Neural cell (in vitro differentiated cells): ENCODE results near the gene ZNF334. TPM values are rescaled to one million over a fixed set of nuclear protein-coding genes. Genes with fewer than 3 reads are reported as not detected.

Experiments used
- H2AFZ ChIP-seq: fragments of 200-600, 300-800 bp; sonication (generic), shearing (Covaris generic); 2 replicates; pipeline ENCODE4 v1.6.0; 2014; ENCODE audit warnings: low read depth, mild to moderate bottlenecking, antibody characterized with exemption, low read length, moderate library complexity
- H3F3A ChIP-seq: fragments of 200-600 bp; shearing (Covaris generic); 2 replicates; pipeline ENCODE4 v1.6.1; 2016; ENCODE audit warnings: mild to moderate bottlenecking, moderate library complexity, mixed read lengths, antibody characterized with exemption, low read length; ENCODE audit not compliant: insufficient read depth, poor library complexity, severe bottlenecking
- H3K27ac ChIP-seq: fragments of 200-600, 300-800 bp; sonication (generic), shearing (Covaris generic); 2 replicates; pipeline ENCODE4 v1.5.1; 2014; ENCODE audit warnings: mild to moderate bottlenecking, low read length, moderate library complexity
- H3K27me3 ChIP-seq: fragments of 300-800, 200-600 bp; sonication (generic), shearing (Covaris generic); 2 replicates; pipeline ENCODE4 v1.6.0; 2014; ENCODE audit warnings: mild to moderate bottlenecking, low read depth, low read length, moderate library complexity; ENCODE audit not compliant: insufficient read depth
- H3K36me3 ChIP-seq: fragments of 300-800, 200-600 bp; sonication (generic), shearing (Covaris generic); 2 replicates; pipeline ENCODE4 v1.5.1; 2014; ENCODE audit warnings: mild to moderate bottlenecking, antibody characterized with exemption, low read length, moderate library complexity; ENCODE audit not compliant: insufficient read depth
- H3K4me2 ChIP-seq: fragments of 300-800, 200-600 bp; sonication (generic), shearing (Covaris generic); 2 replicates; pipeline ENCODE4 v1.6.0; 2014; ENCODE audit warnings: mild to moderate bottlenecking, low read length
- H3K4me3 ChIP-seq: fragments of 300-800, 200-600 bp; sonication (generic), shearing (Covaris generic); 2 replicates; pipeline ENCODE4 v1.5.1; 2014; ENCODE audit warnings: mild to moderate bottlenecking, low read length, moderate library complexity
- H3K79me2 ChIP-seq: fragments of 200-600 bp; shearing (Covaris generic); replicated peaks from 2 replicates; pipeline ENCODE4 v1.6.0; 2014; ENCODE audit warnings: mild to moderate bottlenecking, low read length, moderate library complexity; ENCODE audit not compliant: insufficient read depth
- H3K9ac ChIP-seq: fragments of 300-800, 200-600 bp; sonication (generic), shearing (Covaris generic); 2 replicates; pipeline ENCODE4 v1.6.1; 2016; ENCODE audit warnings: mild to moderate bottlenecking, low read length, mixed read lengths
- H3K9me2 ChIP-seq: fragments of 200-600 bp; shearing (Covaris generic); 2 replicates; pipeline ENCODE4 v1.6.1; 2016; ENCODE audit warnings: mild to moderate bottlenecking, low read length, mixed read lengths; ENCODE audit not compliant: insufficient read depth
- H3K9me3 ChIP-seq: fragments of 200-600, 300-800 bp; sonication (generic), shearing (Covaris generic); 2 replicates; pipeline ENCODE4 v1.6.1; 2016; ENCODE audit warnings: mild to moderate bottlenecking, mixed run types, low read length, moderate library complexity, mixed read lengths
- H4K20me1 ChIP-seq: fragments of 200-600 bp; shearing (Covaris generic); 2 replicates; pipeline ENCODE4 v1.6.1; 2016; ENCODE audit warnings: mild to moderate bottlenecking, mixed run types; ENCODE audit not compliant: insufficient read depth
- EP300 ChIP-seq: fragments of 450-650 bp; conservative IDR thresholded peaks from 2 replicates; pipeline ENCODE4 v1.6.1; 2014; ENCODE audit warnings: antibody characterized with exemption, mild to moderate bottlenecking, moderate library complexity; ENCODE audit not compliant: poor library complexity, severe bottlenecking
- EZH2 ChIP-seq: fragments of 200-600, 300-800 bp; shearing (Covaris generic), sonication (generic); IDR thresholded peaks from 2 replicates; pipeline ENCODE4 v1.6.1; 2014; ENCODE audit warnings: antibody characterized with exemption, low read length, borderline replicate concordance, mild to moderate bottlenecking; ENCODE audit not compliant: insufficient read depth, poor library complexity, severe bottlenecking
- MXI1 ChIP-seq: fragments of 450-650 bp; conservative IDR thresholded peaks from 2 replicates; pipeline ENCODE4 v1.6.1; 2014; ENCODE audit warnings: antibody characterized with exemption, mild to moderate bottlenecking; ENCODE audit not compliant: poor library complexity, severe bottlenecking
- POLR2AphosphoS5 ChIP-seq: IDR thresholded peaks from 2 replicates; pipeline ENCODE4 v1.6.1; 2012
- RAD21 ChIP-seq: fragments of 450-650 bp; conservative IDR thresholded peaks from 2 replicates; pipeline ENCODE4 v1.6.1; 2014; ENCODE audit warnings: antibody characterized with exemption, mild to moderate bottlenecking, moderate library complexity
- SMC3 ChIP-seq: fragments of 450-650 bp; conservative IDR thresholded peaks from 2 replicates; pipeline ENCODE4 v1.6.1; 2014; ENCODE audit warnings: antibody characterized with exemption, mild to moderate bottlenecking, moderate library complexity; ENCODE audit not compliant: poor library complexity
- TAF1 ChIP-seq: IDR thresholded peaks from 2 replicates; pipeline ENCODE4 v1.6.1; 2012; ENCODE audit warnings: low read depth
- polyA plus RNA-seq: library from polyadenylated mRNA; depleted of rRNA; stranded (reverse); fragments of >200 nt; gene quantifications from 2 replicates; pipeline ENCODE4 v1.2.3, GENCODE V29; 2014
- TF ChIP-seq, protein P1 (sequence below): IDR thresholded peaks from 2 replicates; pipeline ENCODE4 v1.6.1; 2012; ENCODE audit warnings: borderline replicate concordance
- TF ChIP-seq, protein P2 (sequence below): fragments of 450-650 bp; IDR thresholded peaks from 2 replicates; pipeline ENCODE4 v1.5.1; 2014; ENCODE audit warnings: antibody characterized with exemption, mild to moderate bottlenecking, moderate library complexity; ENCODE audit not compliant: poor library complexity, severe bottlenecking

ZNF334 gene
- polyA plus RNA-seq, 1 donor from 2014 or later, result 41.5 TPM

GRCh38 chr20:46501961-46502360 is 11.4 kb downstream of the ZNF334 start:
- H3K9ac ChIP-seq, result no peak overlapping the region
- no peaks in the 10 kb centered on the region for H3K79me2 ChIP-seq
- H2AFZ ChIP-seq, result no peak overlapping the region
- no peak overlapping the region for H3K4me3 ChIP-seq
- peaks cover 16% of the 10 kb centered on the region for H3K9me3 ChIP-seq
- TF ChIP-seq, protein P1, sequence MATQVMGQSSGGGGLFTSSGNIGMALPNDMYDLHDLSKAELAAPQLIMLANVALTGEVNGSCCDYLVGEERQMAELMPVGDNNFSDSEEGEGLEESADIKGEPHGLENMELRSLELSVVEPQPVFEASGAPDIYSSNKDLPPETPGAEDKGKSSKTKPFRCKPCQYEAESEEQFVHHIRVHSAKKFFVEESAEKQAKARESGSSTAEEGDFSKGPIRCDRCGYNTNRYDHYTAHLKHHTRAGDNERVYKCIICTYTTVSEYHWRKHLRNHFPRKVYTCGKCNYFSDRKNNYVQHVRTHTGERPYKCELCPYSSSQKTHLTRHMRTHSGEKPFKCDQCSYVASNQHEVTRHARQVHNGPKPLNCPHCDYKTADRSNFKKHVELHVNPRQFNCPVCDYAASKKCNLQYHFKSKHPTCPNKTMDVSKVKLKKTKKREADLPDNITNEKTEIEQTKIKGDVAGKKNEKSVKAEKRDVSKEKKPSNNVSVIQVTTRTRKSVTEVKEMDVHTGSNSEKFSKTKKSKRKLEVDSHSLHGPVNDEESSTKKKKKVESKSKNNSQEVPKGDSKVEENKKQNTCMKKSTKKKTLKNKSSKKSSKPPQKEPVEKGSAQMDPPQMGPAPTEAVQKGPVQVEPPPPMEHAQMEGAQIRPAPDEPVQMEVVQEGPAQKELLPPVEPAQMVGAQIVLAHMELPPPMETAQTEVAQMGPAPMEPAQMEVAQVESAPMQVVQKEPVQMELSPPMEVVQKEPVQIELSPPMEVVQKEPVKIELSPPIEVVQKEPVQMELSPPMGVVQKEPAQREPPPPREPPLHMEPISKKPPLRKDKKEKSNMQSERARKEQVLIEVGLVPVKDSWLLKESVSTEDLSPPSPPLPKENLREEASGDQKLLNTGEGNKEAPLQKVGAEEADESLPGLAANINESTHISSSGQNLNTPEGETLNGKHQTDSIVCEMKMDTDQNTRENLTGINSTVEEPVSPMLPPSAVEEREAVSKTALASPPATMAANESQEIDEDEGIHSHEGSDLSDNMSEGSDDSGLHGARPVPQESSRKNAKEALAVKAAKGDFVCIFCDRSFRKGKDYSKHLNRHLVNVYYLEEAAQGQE, result no peak
- no peak for TF ChIP-seq POLR2AphosphoS5
- no peak for TF ChIP-seq MXI1
- TF ChIP-seq TAF1, result no peak
- no peak for TF ChIP-seq RAD21
- TF ChIP-seq, protein P2, sequence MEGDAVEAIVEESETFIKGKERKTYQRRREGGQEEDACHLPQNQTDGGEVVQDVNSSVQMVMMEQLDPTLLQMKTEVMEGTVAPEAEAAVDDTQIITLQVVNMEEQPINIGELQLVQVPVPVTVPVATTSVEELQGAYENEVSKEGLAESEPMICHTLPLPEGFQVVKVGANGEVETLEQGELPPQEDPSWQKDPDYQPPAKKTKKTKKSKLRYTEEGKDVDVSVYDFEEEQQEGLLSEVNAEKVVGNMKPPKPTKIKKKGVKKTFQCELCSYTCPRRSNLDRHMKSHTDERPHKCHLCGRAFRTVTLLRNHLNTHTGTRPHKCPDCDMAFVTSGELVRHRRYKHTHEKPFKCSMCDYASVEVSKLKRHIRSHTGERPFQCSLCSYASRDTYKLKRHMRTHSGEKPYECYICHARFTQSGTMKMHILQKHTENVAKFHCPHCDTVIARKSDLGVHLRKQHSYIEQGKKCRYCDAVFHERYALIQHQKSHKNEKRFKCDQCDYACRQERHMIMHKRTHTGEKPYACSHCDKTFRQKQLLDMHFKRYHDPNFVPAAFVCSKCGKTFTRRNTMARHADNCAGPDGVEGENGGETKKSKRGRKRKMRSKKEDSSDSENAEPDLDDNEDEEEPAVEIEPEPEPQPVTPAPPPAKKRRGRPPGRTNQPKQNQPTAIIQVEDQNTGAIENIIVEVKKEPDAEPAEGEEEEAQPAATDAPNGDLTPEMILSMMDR, result no peak
- no peak for TF ChIP-seq EP300
- no peak for TF ChIP-seq SMC3
- TF ChIP-seq EZH2, result no peak
- H4K20me1 ChIP-seq, result no peaks in the 10 kb centered on the region
- peaks cover 59% of the 10 kb centered on the region for H3K36me3 ChIP-seq
- no peak overlapping the region for H3K4me2 ChIP-seq
- H3K27ac ChIP-seq, result no peak overlapping the region
- H3F3A ChIP-seq, result no peaks in the 10 kb centered on the region
- H3K27me3 ChIP-seq, result no peaks in the 10 kb centered on the region
- H3K9me2 ChIP-seq, result no peaks in the 10 kb centered on the region

DNA sequence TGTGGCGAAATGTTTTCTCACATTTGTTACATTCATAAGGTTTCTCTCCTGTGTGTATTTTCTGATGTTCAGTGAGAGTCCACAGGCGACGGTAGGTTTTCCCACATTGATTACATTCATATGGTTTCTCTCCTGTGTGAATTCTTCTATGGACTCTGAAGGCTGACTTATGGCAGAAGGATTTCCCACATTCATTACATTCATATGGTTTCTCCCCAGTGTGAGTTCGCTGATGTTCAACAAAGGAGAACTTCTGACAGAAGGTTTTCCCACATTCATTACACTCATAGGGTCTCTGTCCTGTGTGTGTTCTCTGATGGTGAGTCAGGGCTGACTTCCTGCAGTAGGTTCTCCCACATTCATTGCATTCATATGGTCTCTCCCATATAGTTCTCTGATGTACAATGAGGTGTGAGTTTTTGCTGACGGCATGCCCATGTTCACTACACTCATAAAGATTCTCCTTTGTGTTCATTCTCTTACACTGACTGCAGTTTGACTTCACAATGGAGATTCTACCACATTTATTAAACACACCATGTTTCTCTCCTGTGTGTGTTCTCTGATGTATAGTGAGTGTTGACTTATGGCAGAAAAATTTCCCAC is 11.9 kb downstream of the ZNF334 start:
- Histone ChIP-seq H3K27me3 (no peaks in the 10 kb centered on the region), H3K79me2 (no peaks in the 10 kb centered on the region), H3K9me3 (peaks cover 16% of the 10 kb centered on the region), H3K36me3 (peaks cover 62% of the 10 kb centered on the region), H3K4me2 (no peak overlapping the region), H3F3A (no peaks in the 10 kb centered on the region), H3K4me3 (no peak overlapping the region), H4K20me1 (no peaks in the 10 kb centered on the region), H3K9ac (no peak overlapping the region), H3K9me2 (no peaks in the 10 kb centered on the region), H2AFZ (no peak overlapping the region), H3K27ac (no peak overlapping the region)
- TF ChIP-seq MXI1, result no peak
- TF ChIP-seq, protein P2, result no peak
- TF ChIP-seq, protein P1, result no peak
